Heart right ventricle (tissue), 16 donors: ENCODE data around the gene PCSK6. TPM values are rescaled to one million over a fixed set of nuclear protein-coding genes. Genes with fewer than 3 reads are reported as not detected.

Source experiments
- ATAC-seq, 8 donors: fragments of 200-7000 bp; cut with Tn5 transposase; one replicate each; pipeline ENCODE4 v1.9.1; 2020; ENCODE audit warnings: mild to moderate bottlenecking in 8 of 8, moderate library complexity in 8 of 8, moderate number of reproducible peaks in 1 of 8
- DNase-seq, 2 donors: peaks; one replicate each; pipeline ENCODE4 v3.0.0-alpha.2; 2020
- H3K27ac ChIP-seq, 10 donors: fragments of 200-600 bp; sonication (generic) in 2 of 10; one replicate each; pipeline versions ENCODE4 v1.5.0 to v1.8.0; 2020 to 2022; ENCODE audit warnings: mild to moderate bottlenecking in 3 of 10
- H3K27me3 ChIP-seq, 7 donors: fragments of 200-600 bp; one replicate each; pipeline ENCODE4 v1.8.0; 2021 to 2022; ENCODE audit warnings: mild to moderate bottlenecking in 2 of 7
- H3K36me3 ChIP-seq, 9 donors: fragments of 200-600 bp; sonication (generic) in 1 of 9; one replicate each; pipeline versions ENCODE4 v1.5.0 to v1.8.0; 2020 to 2022; ENCODE audit warnings: mild to moderate bottlenecking in 2 of 9
- H3K4me1 ChIP-seq, 9 donors: fragments of 200-600 bp; sonication (generic) in 1 of 9; one replicate each; pipeline versions ENCODE4 v1.5.0 to v1.8.0; 2020 to 2022; ENCODE audit warnings: mild to moderate bottlenecking in 4 of 9
- H3K4me3 ChIP-seq, 10 donors: fragments of 200-600 bp; sonication (generic) in 2 of 10; one replicate each; pipeline versions ENCODE4 v1.5.0 to v1.8.0; 2020 to 2022; ENCODE audit warnings: mild to moderate bottlenecking in 7 of 10, moderate library complexity in 2 of 10
- H3K9me3 ChIP-seq, 11 donors: fragments of 200-600 bp in 10 of 11; sonication (generic) in 2 of 11; one replicate each; pipeline versions ENCODE4 v1.5.0 to v1.8.0; 2013 to 2022; ENCODE audit warnings: mild to moderate bottlenecking in 2 of 11, control low read depth in 1 of 11, moderate library complexity in 1 of 11
- WGBS, 2 donors: extraction: QIAGEN DNeasy Blood & Tissue Kit; methylation state at CpG; one replicate each; pipeline ENCODE4 v1.1.7; 2013; ENCODE audit warnings: inconsistent platforms in 1 of 2; 5-methylcytosine and 5-hydroxymethylcytosine counted together
- intact Hi-C, 10 donors: fragments of 100-400 bp; cut with DNase I; formaldehyde crosslinking; loops; one replicate each; pipeline versions ENCODE4 v1.11.1 to v1.14.2; 2022
- polyA plus RNA-seq, 2 donors: library from polyadenylated mRNA; stranded (reverse); fragments of 200-250 nt; gene quantifications; one replicate each; pipeline ENCODE4 v1.2.3, GENCODE V29; 2013
- total RNA-seq, 10 donors: library from RNA; stranded (reverse); fragmentation: NEBNext Ultra II Directional in 3 of 10; extraction: Animal tissue kit (Norgen Biotek cat#: 25700) in 3 of 10; gene quantifications; one replicate each; pipeline versions ENCODE4 v1.2.1 to v1.2.4, GENCODE V29; 2021 to 2023
- TF ChIP-seq, protein P1 (sequence below), 9 donors: fragments of 200-600 bp; sonication (generic) in 2 of 9; IDR thresholded peaks; one replicate each; pipeline versions ENCODE4 v1.5.0 to v1.8.0; 2021 to 2022; ENCODE audit warnings: antibody characterized with exemption in 9 of 9, mild to moderate bottlenecking in 5 of 9, moderate library complexity in 1 of 9
- donor health status: Arrhythmogenic right ventricular cardiomyopathy.
- donor health status: ischemic (EF 13 %, LVEDD 7.1; RV severe dilation, severe dysfunction).
- donor health status: healthy with polysubstance abuse.
- donor health status: DM: no; HTN: yes; CAD: no.
- donor health status: DM: no; HTN: no; CAD: no.
- donor health status: ischemic (EF 25% LVEDD 6.9; RV normal size, moderate dysfunction).
- donor health status: ischemic (EF 25% LVEDD 5.7; RV mildly dilated, moderate dysfunction).
- donor health status: healthy.
- donor health status: DM: yes; HTN: yes; CAD: no.
- donor health status: Ischemic cardiomyopathy.
- donor health status: ischemic (EF 35%, LVEDD 5.7; RV mildly dilated, moderate dysfunction).
- donor health status: nonischemic (EF 11% LVEDD 7.7; RV severe dilation, severe dysfunction).
- donor health status: DM: yes; HTN: yes; CAD: no.
- donor health status: PGD.
- donor health status: ischemic (EF 29% LVEDD 5.4; RV normal size, mild dysfunction).
- donor health status: nonischemic (EF 23%, LVEDD 6.1; RV moderate dilation, normal function).

PCSK6 gene
- total and polyA plus RNA-seq, 12 donors, result 4.6 to 34.0 (median 21.7) TPM

DNA sequence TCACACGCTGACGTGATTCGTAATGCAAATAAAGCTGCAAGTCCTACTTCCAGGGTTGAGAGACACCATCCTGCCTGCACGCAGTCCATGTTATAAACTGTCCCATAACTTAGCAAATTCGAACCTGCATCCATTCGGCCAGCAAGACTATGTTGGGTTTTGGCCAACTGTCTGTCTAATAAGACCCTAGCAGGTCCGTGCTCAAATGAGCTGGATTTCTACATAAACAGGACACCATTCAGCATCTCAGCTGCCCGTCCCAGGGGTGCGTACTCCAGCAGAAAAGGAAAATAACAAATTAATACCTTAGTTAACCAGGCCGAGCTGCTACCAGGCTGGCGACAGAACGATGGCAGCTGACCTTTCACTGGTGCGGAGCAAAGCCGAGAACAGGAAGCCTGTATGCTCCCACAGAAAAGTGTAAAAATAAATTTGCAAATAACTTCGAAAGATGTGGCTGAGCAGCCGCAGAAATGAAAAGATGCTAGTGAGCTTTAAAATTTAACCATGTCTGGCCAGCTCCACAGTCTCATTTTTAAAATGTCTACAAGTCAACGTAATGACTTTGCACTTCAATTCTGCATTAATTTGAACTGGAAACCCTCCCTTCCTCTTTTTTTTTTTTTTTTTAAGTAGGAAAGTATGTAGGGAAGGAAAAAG is 97.4 kb downstream of the PCSK6 start:
- intact Hi-C loops, result no loop called here
- no peak overlapping the region for H3K27ac ChIP-seq
- ATAC-seq, result no peak
- no peaks in the 10 kb centered on the region for H3K9me3 ChIP-seq
- H3K36me3 ChIP-seq, result peaks cover 0 to 67% (median 0%) of the 10 kb centered on the region in 9 donors
- 83 to 88% methylated on average over 17 of the region's 17 CpGs for WGBS, 2 donors
- H3K4me1 ChIP-seq, result no peaks in the 10 kb centered on the region
- no peak for DNase-seq
- H3K27me3 ChIP-seq, result no peaks in the 10 kb centered on the region
- H3K4me3 ChIP-seq, result no peak overlapping the region
- TF ChIP-seq, protein P1, sequence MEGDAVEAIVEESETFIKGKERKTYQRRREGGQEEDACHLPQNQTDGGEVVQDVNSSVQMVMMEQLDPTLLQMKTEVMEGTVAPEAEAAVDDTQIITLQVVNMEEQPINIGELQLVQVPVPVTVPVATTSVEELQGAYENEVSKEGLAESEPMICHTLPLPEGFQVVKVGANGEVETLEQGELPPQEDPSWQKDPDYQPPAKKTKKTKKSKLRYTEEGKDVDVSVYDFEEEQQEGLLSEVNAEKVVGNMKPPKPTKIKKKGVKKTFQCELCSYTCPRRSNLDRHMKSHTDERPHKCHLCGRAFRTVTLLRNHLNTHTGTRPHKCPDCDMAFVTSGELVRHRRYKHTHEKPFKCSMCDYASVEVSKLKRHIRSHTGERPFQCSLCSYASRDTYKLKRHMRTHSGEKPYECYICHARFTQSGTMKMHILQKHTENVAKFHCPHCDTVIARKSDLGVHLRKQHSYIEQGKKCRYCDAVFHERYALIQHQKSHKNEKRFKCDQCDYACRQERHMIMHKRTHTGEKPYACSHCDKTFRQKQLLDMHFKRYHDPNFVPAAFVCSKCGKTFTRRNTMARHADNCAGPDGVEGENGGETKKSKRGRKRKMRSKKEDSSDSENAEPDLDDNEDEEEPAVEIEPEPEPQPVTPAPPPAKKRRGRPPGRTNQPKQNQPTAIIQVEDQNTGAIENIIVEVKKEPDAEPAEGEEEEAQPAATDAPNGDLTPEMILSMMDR (IDR thresholded peaks at IDR 0.05), result no peak

DNA sequence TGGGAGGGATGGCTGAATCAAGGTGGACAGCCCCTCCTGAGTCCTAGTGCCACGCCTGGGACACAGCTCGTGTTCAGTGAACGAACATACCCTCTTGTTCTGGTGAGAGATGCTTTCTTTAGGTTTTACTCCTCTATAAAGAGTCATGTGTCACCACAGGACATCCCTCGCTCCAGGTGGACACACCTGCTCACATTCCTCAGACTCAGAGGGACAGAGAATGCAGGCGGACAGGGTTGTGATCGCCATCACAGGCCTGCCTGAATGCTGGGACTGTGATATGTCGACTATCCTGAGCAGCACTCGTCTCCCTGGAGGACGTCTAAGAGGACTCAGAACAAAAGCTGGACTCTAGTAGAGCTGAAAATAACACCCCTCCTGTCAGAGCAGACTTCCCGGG is 98.1 kb downstream of the PCSK6 start:
- 78 to 80% methylated on average over 10 of the region's 10 CpGs for WGBS, 2 donors
- intact Hi-C loops, result no loop called here
- TF ChIP-seq, protein P1 (IDR thresholded peaks at IDR 0.05), result no peak
- no peak overlapping the region for H3K4me3 ChIP-seq
- no peaks in the 10 kb centered on the region for H3K4me1 ChIP-seq
- no peak overlapping the region for H3K27ac ChIP-seq
- ATAC-seq (peak in 1 of 8 donors; percentile 9), DNase-seq (no peak)
- no peaks in the 10 kb centered on the region for H3K27me3 ChIP-seq
- peaks cover 0 to 74% (median 0%) of the 10 kb centered on the region in 9 donors for H3K36me3 ChIP-seq
- no peaks in the 10 kb centered on the region for H3K9me3 ChIP-seq

DNA sequence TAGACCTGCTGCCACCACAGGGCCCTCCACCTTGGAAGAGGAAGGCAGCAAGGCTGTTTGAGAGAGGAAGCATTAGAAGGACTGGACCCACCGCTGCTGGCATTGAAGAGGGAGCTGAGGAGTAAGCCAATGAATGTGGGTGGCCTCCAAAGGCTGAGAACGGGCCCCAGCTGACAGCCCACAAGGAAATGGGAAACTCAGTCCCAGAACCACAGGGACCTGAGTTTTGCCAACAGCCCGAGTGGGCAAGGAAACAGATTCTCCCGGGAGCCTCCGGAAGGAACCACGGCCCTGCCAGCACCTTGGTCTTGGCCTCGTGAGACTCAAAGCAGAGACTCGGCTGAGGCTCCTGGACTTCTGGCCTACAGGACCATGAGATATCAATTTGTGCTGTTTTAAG is 99.0 kb downstream of the PCSK6 start:
- H3K36me3 ChIP-seq, result peaks cover 0 to 75% (median 0%) of the 10 kb centered on the region in 9 donors
- H3K4me1 ChIP-seq, result no peaks in the 10 kb centered on the region
- DNase-seq, result no peak
- H3K4me3 ChIP-seq, result no peak overlapping the region
- H3K9me3 ChIP-seq, result no peaks in the 10 kb centered on the region
- ATAC-seq, result no peak
- intact Hi-C loops, result no loop called here
- 84 to 86% methylated on average over 8 of the region's 8 CpGs for whole genome bisulfite sequencing, 2 donors
- TF ChIP-seq, protein P1 (IDR thresholded peaks at IDR 0.05), result no peak
- no peaks in the 10 kb centered on the region for H3K27me3 ChIP-seq
- H3K27ac ChIP-seq, result no peak overlapping the region

DNA sequence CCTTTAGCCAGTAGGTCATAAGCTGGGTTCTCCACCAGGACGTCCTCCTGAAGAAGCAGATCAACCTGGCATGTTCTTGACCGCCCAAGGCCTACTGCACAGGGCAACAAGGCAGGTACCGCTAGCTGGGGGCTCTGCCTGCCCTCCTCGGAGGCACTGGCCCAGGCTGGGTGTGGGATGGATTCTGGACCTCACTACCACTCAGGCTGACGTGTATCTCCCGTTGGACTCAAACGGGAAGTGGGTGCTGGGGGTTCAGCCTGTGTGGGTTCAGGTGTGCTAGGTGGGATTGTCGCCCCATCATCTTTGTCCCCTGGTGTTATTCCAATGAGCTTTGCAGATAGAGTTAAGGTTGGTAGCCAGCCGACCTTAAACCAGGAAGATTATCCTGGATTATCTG is 99.4 kb downstream of the PCSK6 start:
- ATAC-seq (no peak), DNase-seq (no peak)
- TF ChIP-seq, protein P1 (IDR thresholded peaks at IDR 0.05), result no peak
- 86 to 89% methylated on average over 9 of the region's 9 CpGs for WGBS, 2 donors
- no peaks in the 10 kb centered on the region for H3K4me1 ChIP-seq
- H3K27me3 ChIP-seq, result no peaks in the 10 kb centered on the region
- intact Hi-C loops, result no loop called here
- no peaks in the 10 kb centered on the region for H3K9me3 ChIP-seq
- H3K27ac ChIP-seq, result no peak overlapping the region
- no peak overlapping the region for H3K4me3 ChIP-seq
- H3K36me3 ChIP-seq, result peaks cover 0 to 72% (median 0%) of the 10 kb centered on the region in 9 donors
